ENCODE data around the gene HDAC11.

- TF ChIP-seq CTCF (IDR thresholded peaks at IDR 0.05) (no peak), POLR2AphosphoS5 (IDR thresholded peaks at IDR 0.05) (no peak), POLR2A (IDR thresholded peaks at IDR 0.05) (no peak)
Measured at GRCh38 chr3:13519006-13519791, 39.1 kb downstream of the HDAC11 start.
